Caki2 (cell line): Measurements from ENCODE around the gene RANBP3L. TPM values are rescaled to one million over a fixed set of nuclear protein-coding genes. Genes with fewer than 3 reads are reported as not detected.
"Not testable (repeated sequence)": the region's sequence is repeated elsewhere in the genome, so short reads cannot be mapped to it uniquely, and the experiment has no call there.

Source experiments
- DNase-seq: peaks from one replicate; pipeline ENCODE4 v3.0.0-alpha.2; 2015; ENCODE audit warnings: low read depth
- in situ Hi-C: cut with HindIII; loops from 2 replicates; pipeline ENCODE4 v1.10.0; 2016; ENCODE audit warnings: low sequenced_read_pairs, low pct_unique_long_range_greater_than_20kb, mixed read lengths
- total RNA-seq: library from RNA; depleted of rRNA; stranded (reverse); fragments of >200 nt; shearing (Covaris generic); gene quantifications from 2 replicates; pipeline ENCODE4 v1.2.3, GENCODE V29; 2014; ENCODE audit warnings: low replicate concordance; rRNA removed

RANBP3L gene
- total RNA-seq, result not detected in 2 replicates

DNA sequence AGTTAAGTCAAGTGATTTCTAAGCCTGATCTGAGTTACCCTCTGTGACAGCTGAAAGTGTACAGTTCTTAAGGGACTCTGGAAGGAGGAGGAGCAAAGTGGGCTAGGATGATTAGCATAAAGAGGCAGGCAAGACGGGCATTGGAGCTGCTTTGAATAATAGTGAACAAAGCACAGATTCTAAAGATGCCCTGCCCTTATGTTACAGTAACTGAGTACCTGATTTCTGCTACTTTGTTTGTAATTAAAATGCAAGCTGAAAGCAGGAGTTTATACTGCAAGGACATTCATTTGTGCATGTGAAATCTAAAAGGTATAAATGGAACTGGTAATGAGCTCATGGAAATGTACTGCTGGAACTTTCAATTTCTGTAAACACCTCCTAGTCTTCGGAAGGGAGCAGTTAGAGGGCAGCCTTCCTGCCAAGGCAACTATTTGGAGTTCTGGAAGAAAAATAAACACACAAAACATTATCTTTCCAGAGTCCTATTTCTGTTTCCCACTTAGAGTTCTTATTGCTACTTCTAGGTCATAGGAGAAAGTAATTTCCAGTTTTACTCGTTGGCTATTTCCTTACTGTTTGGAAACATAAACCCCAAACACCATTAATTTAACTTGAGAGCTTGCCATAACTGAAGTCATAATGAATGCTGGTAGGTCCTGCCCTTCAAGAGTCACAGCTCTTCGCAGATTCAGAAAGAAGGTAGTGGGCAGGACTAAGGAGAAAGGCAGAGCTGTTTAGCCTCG is at the start of gene RANBP3L:
Gene RANBP3L, minus strand, starts transcription at position 45 of the 746 bp plus-strand sequence. CDS start 486 bp downstream, outside the sequence.
- in situ Hi-C loops, result no loop called here
- peak; percentile 9 for DNase-seq

GRCh38 chr5:36346896-36347690 is 45.4 kb upstream of the RANBP3L start:
- no peak for DNase-seq
- in situ Hi-C loops, result no loop called here

DNA sequence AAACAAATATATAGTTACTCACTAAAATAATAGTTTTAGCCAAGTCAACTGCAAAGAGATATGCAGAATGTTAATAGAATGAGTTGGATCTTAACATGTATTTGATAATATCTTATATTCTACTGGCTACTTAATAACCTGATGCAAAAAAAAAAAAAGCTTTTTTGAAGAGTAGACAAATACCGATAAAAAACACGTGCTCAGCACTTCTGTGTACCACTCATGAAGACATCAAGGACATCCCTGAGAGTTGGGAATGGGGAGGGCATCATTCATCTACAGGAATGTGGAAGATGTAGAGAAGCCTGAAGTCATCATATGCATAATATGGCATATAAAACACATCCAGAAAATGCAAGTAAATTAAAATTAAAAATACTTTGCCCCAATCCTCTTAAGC is 43.2 kb upstream of the RANBP3L start:
- in situ Hi-C loops, result no loop called here
- DNase-seq, result no peak

GRCh38 chr5:36341720-36342119 is 40.0 kb upstream of the RANBP3L start:
- in situ Hi-C loops, DNase-seq: not testable (repeated sequence)

GRCh38 chr5:36337597-36337996 is 35.9 kb upstream of the RANBP3L start:
- no peak for DNase-seq
- in situ Hi-C loops, result no loop called here

GRCh38 chr5:36334315-36334714 is 32.6 kb upstream of the RANBP3L start:
- no peak for DNase-seq
- in situ Hi-C loops, result no loop called here

DNA sequence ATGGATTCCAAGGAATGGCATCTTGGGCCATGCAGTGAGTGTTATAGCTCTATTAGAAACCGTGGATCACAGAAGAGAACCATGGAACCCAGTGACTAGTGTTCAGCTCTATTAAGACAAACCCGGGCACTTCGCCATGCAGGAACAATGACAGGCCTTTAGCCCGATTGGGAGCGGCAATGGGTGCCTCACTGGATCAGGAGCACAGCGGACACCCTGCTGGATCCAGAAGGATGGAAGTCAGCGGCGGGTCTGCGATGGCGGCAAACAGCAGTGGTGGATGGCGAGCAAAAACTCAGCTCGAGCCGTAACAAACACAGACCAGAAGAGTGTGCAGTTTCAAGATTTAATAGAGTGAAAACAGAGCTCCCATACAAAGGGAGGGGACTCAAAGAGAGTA is 31.0 kb upstream of the RANBP3L start:
- in situ Hi-C loops, DNase-seq: not testable (repeated sequence)

DNA sequence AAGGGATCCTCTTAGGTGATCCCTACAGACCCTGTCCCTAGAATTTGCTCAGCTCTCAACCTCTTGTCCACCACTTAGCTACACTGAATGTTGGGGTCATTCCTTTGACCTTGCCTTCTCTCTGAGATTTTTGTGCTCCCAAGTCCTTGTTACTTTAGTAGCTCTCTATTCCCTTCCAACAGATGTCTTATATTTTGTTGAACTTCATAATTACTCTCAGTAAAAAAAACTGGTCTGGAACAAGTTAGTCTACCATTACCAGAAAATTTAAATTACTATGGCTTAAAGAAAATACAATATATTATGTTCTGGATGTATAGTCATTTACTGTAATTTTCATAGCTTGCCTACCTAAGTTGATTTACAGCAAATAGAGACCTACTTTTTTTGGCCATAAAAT is 23.5 kb upstream of the RANBP3L start:
- in situ Hi-C loops, result no loop called here

DNA sequence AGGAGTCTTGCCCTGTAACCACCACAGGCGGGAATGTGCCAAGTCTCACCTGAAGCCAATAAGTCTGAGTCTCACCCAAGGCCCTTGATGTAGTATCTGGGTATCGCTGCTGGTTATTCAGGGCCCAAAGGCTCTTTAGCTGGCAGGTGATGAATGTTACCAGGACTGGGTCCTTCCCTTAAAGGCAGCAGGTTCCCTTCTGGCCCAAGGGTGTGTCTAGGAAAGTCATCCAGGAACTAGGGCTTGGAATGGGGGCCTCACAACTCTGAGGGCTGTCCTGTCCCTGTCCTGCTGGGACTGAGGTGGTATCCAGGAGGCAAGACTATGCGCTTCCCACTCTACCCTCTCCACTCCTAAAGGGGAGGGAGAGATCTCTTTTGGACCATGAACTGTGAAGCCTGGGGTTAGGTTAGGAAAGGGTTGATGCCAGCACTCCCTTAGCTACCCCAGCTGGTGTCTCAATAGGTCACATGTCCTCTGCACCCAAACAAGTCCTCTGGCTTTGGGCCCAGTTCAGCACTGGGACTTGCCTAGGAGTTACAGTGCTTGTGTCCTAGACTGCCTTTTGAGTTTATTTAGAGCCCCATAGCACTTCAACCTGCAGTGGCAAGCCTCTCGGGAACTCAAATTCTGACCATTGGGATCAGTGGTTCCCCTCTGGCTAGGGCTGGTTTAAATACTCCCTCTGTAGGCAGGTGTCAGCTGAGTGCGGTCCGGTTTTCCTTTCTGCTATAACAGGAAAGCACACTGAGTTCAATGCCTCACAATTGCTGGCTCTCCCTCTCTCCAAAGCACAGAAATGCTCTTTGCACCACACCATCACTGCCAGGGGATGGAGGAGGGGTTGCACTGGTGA is 22.5 kb upstream of the RANBP3L start:
- in situ Hi-C loops, result no loop called here
- no peak for DNase-seq

More for the DNA sequence above, 23.5 kb upstream of the RANBP3L start:
- no peak for DNase-seq

- no peak for DNase-seq
- in situ Hi-C loops, result no loop called here
Measured at GRCh38 chr5:36312953-36313672, 11.4 kb upstream of the RANBP3L start.

DNA sequence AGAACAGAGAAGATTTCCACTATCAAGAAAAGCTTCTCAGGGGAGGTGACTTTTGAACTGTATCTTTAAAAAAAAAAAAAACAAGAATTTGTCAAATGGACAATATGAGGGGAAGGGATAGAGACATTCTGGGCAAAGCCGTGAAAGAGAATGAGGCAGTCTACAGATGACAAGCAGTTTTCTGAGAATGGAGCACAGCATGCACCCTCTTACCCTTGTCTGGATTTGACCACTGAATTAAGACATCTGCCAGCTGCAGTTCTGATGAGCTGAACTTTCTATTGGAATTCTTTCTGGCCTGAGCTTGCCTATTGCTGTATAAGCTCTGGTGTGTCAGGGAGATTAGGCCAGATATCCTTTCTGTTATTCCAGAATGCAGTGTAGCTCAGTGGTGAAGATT is 10.3 kb upstream of the RANBP3L start:
- in situ Hi-C loops, result no loop called here
- DNase-seq, result no peak

DNA sequence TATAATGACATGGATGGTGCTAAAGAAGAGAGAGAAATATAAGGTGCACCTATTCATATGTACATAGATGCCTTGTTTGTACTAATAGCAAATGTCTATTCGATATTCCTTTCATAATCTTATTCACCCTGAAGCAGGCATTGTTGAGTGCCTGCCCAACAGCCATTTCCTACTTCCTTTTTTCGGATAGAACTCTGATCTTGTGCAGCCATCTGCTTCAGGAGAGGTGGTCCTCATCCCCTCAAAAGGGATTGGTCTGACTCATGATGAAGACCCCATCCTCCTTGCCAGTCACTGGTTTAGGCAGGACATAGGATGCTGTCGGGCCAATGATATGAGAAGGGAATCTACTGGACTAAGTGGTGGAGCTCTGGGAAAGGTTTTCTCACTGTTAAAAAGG is 8.4 kb upstream of the RANBP3L start:
- DNase-seq, result no peak

GRCh38 chr5:36305571-36306326 is 4.0 kb upstream of the RANBP3L start:
- DNase-seq, result peak; percentile 28
- in situ Hi-C loops, result no loop called here

More for the DNA sequence above, 8.4 kb upstream of the RANBP3L start:
- in situ Hi-C loops, result no loop called here

DNA sequence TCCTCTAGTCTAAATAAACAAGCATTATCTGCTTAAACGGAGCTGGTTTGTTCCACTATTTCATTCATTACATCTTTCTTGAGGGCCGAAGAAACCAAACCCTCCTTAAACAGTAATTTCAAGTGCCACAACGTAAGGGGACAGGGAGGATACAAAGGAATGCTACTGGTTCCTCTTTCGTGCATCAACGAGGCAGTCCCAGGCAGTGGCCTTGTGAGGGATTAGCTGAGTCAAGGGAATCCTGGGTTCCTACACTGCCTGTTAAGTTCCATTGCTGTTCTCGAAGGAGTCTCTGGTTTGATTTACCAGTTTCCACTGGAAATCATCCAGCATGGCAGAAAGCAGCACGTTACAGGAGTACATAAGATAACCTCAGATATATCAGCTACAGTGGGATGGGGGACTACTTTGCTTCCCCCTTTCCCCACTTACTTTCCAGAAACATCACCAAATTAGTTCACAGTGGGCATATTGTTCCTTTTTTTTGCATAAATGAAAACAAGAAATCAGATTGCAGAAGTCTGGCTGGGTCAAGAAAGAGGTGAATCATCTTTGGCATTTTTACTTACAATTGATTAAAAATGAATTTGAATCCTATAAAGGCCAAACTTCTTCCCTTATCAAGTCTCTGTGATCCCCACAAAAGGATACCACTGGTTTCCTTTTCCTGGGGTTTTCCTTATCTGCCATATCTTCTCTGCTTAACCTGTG is 2.5 kb upstream of the RANBP3L start:
- DNase-seq, result no peak
- in situ Hi-C loops, result no loop called here

- no peak for DNase-seq
- in situ Hi-C loops, result no loop called here
Measured at GRCh38 chr5:36300927-36301540, 668 bp downstream of the RANBP3L start.

DNA sequence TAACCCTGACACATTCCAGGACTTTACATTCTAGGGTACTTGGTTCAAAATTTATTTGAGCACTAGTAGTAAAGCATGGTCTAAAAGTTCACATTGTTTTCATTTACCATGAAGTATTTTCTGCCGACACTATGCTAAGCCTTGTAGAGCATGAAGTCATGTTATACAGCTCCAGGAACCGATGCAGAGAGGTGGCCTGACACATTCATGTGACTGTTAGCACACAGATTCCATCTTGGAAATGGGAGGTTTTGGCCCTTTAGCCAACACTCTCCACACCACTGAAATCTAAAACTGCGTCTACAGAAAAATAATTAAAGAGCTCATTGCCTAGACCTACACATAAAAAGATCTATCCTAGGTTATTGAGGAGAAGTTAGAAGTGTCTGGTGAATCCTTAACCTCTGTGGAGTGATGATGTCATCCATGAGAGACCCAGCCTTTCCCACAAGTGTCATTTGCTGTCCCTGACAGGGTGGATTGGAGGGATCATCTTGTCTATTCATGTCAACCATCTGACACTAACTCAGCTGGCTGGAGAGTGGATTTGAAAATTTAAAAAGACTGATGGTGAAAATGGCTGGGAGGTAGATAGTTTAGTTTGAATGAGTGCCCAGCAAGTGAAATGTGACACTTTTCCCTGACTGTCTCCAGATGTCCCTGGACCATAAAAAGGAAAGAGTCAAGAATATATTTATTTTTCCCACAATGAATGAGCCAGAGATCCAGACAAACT is 1.3 kb downstream of the RANBP3L start:
- DNase-seq, result no peak
- in situ Hi-C loops, result no loop called here
